OCI-LY1 (cell line): ENCODE results near the gene POLD2.

ENCODE experiments used
- H2AFZ ChIP-seq: fragments of 200-600 bp; sonication (generic), shearing (Covaris generic); 2 replicates; pipeline ENCODE4 v1.6.0; 2014; ENCODE audit warnings: antibody characterized with exemption, mild to moderate bottlenecking, low read length
- H3F3A ChIP-seq: fragments of 200-600 bp; sonication (generic), shearing (Covaris generic); 2 replicates; pipeline ENCODE4 v1.6.0; 2014; ENCODE audit warnings: mild to moderate bottlenecking, antibody characterized with exemption, low read length, moderate library complexity; ENCODE audit not compliant: insufficient read depth
- H3K27ac ChIP-seq: fragments of 200-600 bp; sonication (generic); 2 replicates; pipeline ENCODE4 v1.5.1; 2014; ENCODE audit warnings: low read length, mixed run types, mild to moderate bottlenecking, low read depth; ENCODE audit not compliant: poor library complexity, severe bottlenecking
- H3K27me3 ChIP-seq: fragments of 200-600 bp; sonication (generic); 2 replicates; pipeline ENCODE4 v1.6.0; 2014; ENCODE audit warnings: antibody characterized with exemption, mild to moderate bottlenecking, low read length, moderate library complexity; ENCODE audit not compliant: insufficient read depth
- H3K36me3 ChIP-seq: fragments of 200-600 bp; sonication (generic); 2 replicates; pipeline ENCODE4 v1.6.1; 2014; ENCODE audit warnings: mild to moderate bottlenecking, antibody characterized with exemption, low read length, moderate library complexity, mixed read lengths; ENCODE audit not compliant: insufficient read depth
- H3K4me1 ChIP-seq: fragments of 200-600 bp; sonication (generic); 2 replicates; pipeline ENCODE4 v1.5.1; 2014; ENCODE audit warnings: mild to moderate bottlenecking, low read length, moderate library complexity; ENCODE audit not compliant: insufficient read depth, severe bottlenecking
- H3K4me2 ChIP-seq: fragments of 200-600 bp; sonication (generic), shearing (Covaris generic); 2 replicates; pipeline ENCODE4 v1.6.1; 2014; ENCODE audit warnings: low read length
- H3K4me3 ChIP-seq: fragments of 200-600 bp; sonication (generic); 2 replicates; pipeline ENCODE4 v1.5.1; 2014; ENCODE audit warnings: low read length, low read depth, mild to moderate bottlenecking, mixed read lengths; ENCODE audit not compliant: poor library complexity, severe bottlenecking
- H3K79me2 ChIP-seq: fragments of 200-600 bp; shearing (Covaris generic); 2 replicates; pipeline ENCODE4 v1.6.1; 2016; ENCODE audit warnings: mixed run types, low read length, mixed read lengths; ENCODE audit not compliant: insufficient read depth
- H3K9ac ChIP-seq: fragments of 200-600 bp; sonication (generic), shearing (Covaris generic); 2 replicates; pipeline ENCODE4 v1.6.1; 2014; ENCODE audit warnings: mild to moderate bottlenecking, low read length, mixed read lengths
- H3K9me2 ChIP-seq: fragments of 200-600 bp; sonication (generic), shearing (Covaris generic); 2 replicates; pipeline ENCODE4 v1.6.1; 2014; ENCODE audit warnings: low read depth, mild to moderate bottlenecking, low read length, mixed read lengths
- H3K9me3 ChIP-seq: fragments of 200-600 bp; shearing (Covaris generic); 2 replicates; pipeline ENCODE4 v1.6.1; 2014; ENCODE audit warnings: low read length, mixed read lengths
- H4K20me1 ChIP-seq: fragments of 200-600 bp; sonication (generic), shearing (Covaris generic); 2 replicates; pipeline ENCODE4 v1.6.0; 2016; ENCODE audit warnings: mild to moderate bottlenecking, low read length; ENCODE audit not compliant: insufficient read depth
- CTCF ChIP-seq: fragments of 200-600 bp; sonication (generic), shearing (Covaris generic); IDR thresholded peaks from 2 replicates; pipeline ENCODE4 v1.5.1; 2017; ENCODE audit warnings: mild to moderate bottlenecking, antibody characterized with exemption, low read length, moderate library complexity, mixed read lengths
- EZH2 ChIP-seq: fragments of 200-600 bp; sonication (generic), shearing (Covaris generic); IDR thresholded peaks from 2 replicates; pipeline ENCODE4 v1.8.0; 2017; ENCODE audit warnings: borderline replicate concordance, mixed run types, mild to moderate bottlenecking, antibody characterized with exemption, low read length, moderate library complexity, mixed read lengths

Gene POLD2

GRCh38 chr7:44093102-44093641, 30.2 kb downstream of the POLD2 start:
- Histone ChIP-seq H3K4me2 (no peak overlapping the region), H3K27ac (peak overlapping the region; percentile 96), H3K4me1 (peaks cover 70% of the 10 kb centered on the region), H3F3A (peaks cover 9% of the 10 kb centered on the region; the same call in 1 of the 2 replicates), H3K9ac (no peak overlapping the region; the same call in 1 of the 2 replicates), H4K20me1 (no peaks in the 10 kb centered on the region), H3K4me3 (no peak overlapping the region), H3K9me2 (no peaks in the 10 kb centered on the region), H3K36me3 (no peaks in the 10 kb centered on the region), H3K9me3 (no peaks in the 10 kb centered on the region), H3K79me2 (no peaks in the 10 kb centered on the region), H3K27me3 (no peaks in the 10 kb centered on the region), H2AFZ (no peak overlapping the region)
- TF ChIP-seq EZH2 (no peak), CTCF (no peak)

GRCh38 chr7:44087911-44088838, 35.2 kb downstream of the POLD2 start:
- peak overlapping the region; percentile 21 for H3K9ac ChIP-seq
- peak overlapping the region; percentile 72 for H3K27ac ChIP-seq
- peaks cover 16% of the 10 kb centered on the region for H3F3A ChIP-seq
- no peaks in the 10 kb centered on the region for H4K20me1 ChIP-seq
- H3K4me2 ChIP-seq: no peak overlapping the region
- H3K4me3 ChIP-seq: no peak overlapping the region
- no peaks in the 10 kb centered on the region for H3K79me2 ChIP-seq
- H3K9me2 ChIP-seq: no peaks in the 10 kb centered on the region
- H3K27me3 ChIP-seq: no peaks in the 10 kb centered on the region
- H3K9me3 ChIP-seq: no peaks in the 10 kb centered on the region
- no peak for TF ChIP-seq CTCF
- TF ChIP-seq EZH2: no peak
- no peaks in the 10 kb centered on the region for H3K36me3 ChIP-seq
- H2AFZ ChIP-seq: peak overlapping the region; percentile 38; the same call in 1 of the 2 replicates
- peaks cover 54% of the 10 kb centered on the region for H3K4me1 ChIP-seq

GRCh38 chr7:44086627-44087026, 36.7 kb downstream of the POLD2 start:
- Histone ChIP-seq H3K36me3 (peaks cover 4% of the 10 kb centered on the region; the same call in 1 of the 2 replicates), H3K4me2 (no peak overlapping the region), H3K9me2 (no peaks in the 10 kb centered on the region), H3K27ac (peak overlapping the region; percentile 72), H2AFZ (no peak overlapping the region), H3K79me2 (no peaks in the 10 kb centered on the region), H3F3A (peaks cover 17% of the 10 kb centered on the region), H3K4me1 (peaks cover 46% of the 10 kb centered on the region), H3K9ac (no peak overlapping the region), H3K27me3 (no peaks in the 10 kb centered on the region), H3K9me3 (no peaks in the 10 kb centered on the region), H3K4me3 (no peak overlapping the region), H4K20me1 (no peaks in the 10 kb centered on the region)
- TF ChIP-seq CTCF (no peak), EZH2 (no peak)
